Astrocyte (in vitro differentiated cells and primary cell): ENCODE measurements around the gene WTAP. TPM values are rescaled to one million over a fixed set of nuclear protein-coding genes. Genes with fewer than 3 reads are reported as not detected.
A peak's percentile ranks its signal among the peaks of the same experiment; 100 is the strongest.

ENCODE experiments used
- DNase-seq: peaks from one replicate; pipeline ENCODE4 v3.0.0-alpha.2; 2010; ENCODE audit warnings: low read depth
- FAIRE-seq: peaks from 2 replicates; lab custom pipeline; 2011; peaks lifted over from hg19 to GRCh38; lab: Jason Lieb, UNC
- H2AFZ ChIP-seq: 2 replicates; pipeline ENCODE4 v1.6.0; 2012; ENCODE audit warnings: low read depth, low read length, inconsistent platforms
- H3K27ac ChIP-seq: 2 replicates; pipeline ENCODE4 v1.5.1; 2011; ENCODE audit warnings: low read depth, low read length, inconsistent platforms
- H3K27me3 ChIP-seq: 2 replicates; pipeline ENCODE4 v1.6.0; 2011; ENCODE audit warnings: low read length, inconsistent platforms; ENCODE audit not compliant: insufficient read depth
- H3K36me3 ChIP-seq: 2 replicates; pipeline ENCODE4 v1.5.1; 2011; ENCODE audit warnings: low read length, inconsistent platforms; ENCODE audit not compliant: insufficient read depth
- H3K4me1 ChIP-seq: 2 replicates; pipeline ENCODE4 v1.5.1; 2011; ENCODE audit warnings: low read length, inconsistent platforms; ENCODE audit not compliant: insufficient read depth
- H3K4me2 ChIP-seq: 2 replicates; pipeline ENCODE4 v1.6.0; 2012; ENCODE audit warnings: low read length, inconsistent platforms
- H3K4me3 ChIP-seq: 2 replicates; pipeline ENCODE4 v1.5.1; 2011; ENCODE audit warnings: low read depth, mild to moderate bottlenecking, low read length, inconsistent platforms; ENCODE audit not compliant: insufficient read depth
- H3K79me2 ChIP-seq: 2 replicates; pipeline ENCODE4 v1.6.0; 2012; ENCODE audit warnings: mild to moderate bottlenecking, low read length, inconsistent platforms; ENCODE audit not compliant: insufficient read depth
- H3K9ac ChIP-seq: 2 replicates; pipeline ENCODE4 v1.6.0; 2012; ENCODE audit warnings: mild to moderate bottlenecking, low read length, inconsistent platforms
- H3K9me3 ChIP-seq: 2 replicates; pipeline ENCODE4 v1.5.1; 2012; ENCODE audit warnings: low read depth, mild to moderate bottlenecking, low read length, inconsistent platforms; ENCODE audit not compliant: insufficient read depth
- H4K20me1 ChIP-seq: 2 replicates; pipeline ENCODE4 v1.6.0; 2012; ENCODE audit warnings: low read length, inconsistent platforms; ENCODE audit not compliant: insufficient read depth
- H3K27ac Mint-ChIP-seq: one replicate; pipeline ENCODE4 v1.8.0; 2021; ENCODE audit warnings: mild to moderate bottlenecking, mixed read lengths; ENCODE audit not compliant: unreplicated experiment
- H3K27me3 Mint-ChIP-seq: one replicate; pipeline ENCODE4 v1.8.0; 2021; ENCODE audit warnings: low read depth, mixed read lengths; ENCODE audit not compliant: unreplicated experiment
- H3K36me3 Mint-ChIP-seq: one replicate; pipeline ENCODE4 v1.8.0; 2021; ENCODE audit warnings: low read depth, mixed read lengths; ENCODE audit not compliant: unreplicated experiment
- H3K4me1 Mint-ChIP-seq: one replicate; pipeline ENCODE4 v1.8.0; 2021; ENCODE audit warnings: low read depth, mixed read lengths; ENCODE audit not compliant: unreplicated experiment
- H3K4me3 Mint-ChIP-seq: one replicate; pipeline ENCODE4 v1.8.0; 2021; ENCODE audit warnings: mild to moderate bottlenecking, moderate library complexity, mixed read lengths; ENCODE audit not compliant: unreplicated experiment
- H3K9me3 Mint-ChIP-seq: one replicate; pipeline ENCODE4 v1.8.0; 2021; ENCODE audit warnings: mild to moderate bottlenecking, mixed read lengths; ENCODE audit not compliant: unreplicated experiment
- EZH2 ChIP-seq: IDR thresholded peaks from 2 replicates; pipeline ENCODE4 v1.6.1; 2012; ENCODE audit warnings: mild to moderate bottlenecking, low read length, inconsistent platforms; ENCODE audit not compliant: insufficient read depth
- total RNA-seq: library from RNA; stranded (reverse); gene quantifications from 2 replicates; pipeline ENCODE4 v1.2.1, GENCODE V29; 2021
- TF ChIP-seq, protein P1 (sequence below): IDR thresholded peaks from 2 replicates; pipeline ENCODE4 v1.5.1; 2011; ENCODE audit warnings: low read depth, mild to moderate bottlenecking, inconsistent platforms, low read length, moderate library complexity; ENCODE audit not compliant: insufficient read depth

WTAP gene
- total RNA-seq, 1 donor from 2014 or later, result 93.8 TPM

DNA sequence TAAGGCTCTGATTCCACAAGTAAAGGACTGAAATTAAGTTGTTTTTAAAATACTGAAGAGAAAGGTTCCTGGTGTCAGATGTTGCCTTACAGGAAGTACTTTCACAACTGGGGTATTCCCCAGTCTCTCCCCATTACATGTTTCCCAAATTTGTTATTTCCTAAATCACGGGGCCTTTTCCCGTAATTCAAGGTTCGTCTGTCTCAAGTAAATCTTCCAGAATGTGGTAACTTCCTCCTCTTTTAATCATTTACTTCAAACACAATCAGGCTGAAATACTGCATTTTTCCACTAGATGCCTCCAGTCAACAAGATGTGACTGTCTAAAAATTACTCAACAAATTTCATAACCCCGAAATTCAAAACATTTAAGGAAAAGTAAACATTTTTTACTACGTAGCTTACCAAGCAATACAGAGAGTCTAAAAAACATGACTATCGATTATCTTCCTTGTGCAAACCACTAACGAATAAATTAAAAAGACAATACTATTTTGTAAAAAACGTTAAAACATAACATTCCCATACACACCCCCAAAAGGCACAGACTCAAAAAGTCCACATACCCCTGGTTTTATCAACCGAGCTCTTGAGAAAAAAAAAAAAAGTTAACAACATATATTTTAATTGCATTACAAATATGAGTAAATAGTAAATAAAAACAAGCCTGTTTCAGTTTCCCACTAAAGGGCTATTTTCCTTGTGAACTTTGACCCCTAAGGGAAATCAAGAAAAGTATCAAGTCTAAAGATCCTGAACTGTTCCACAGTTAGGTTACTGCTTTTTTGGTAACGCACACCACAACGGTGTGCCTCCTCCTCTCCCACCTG lies 36.0 kb upstream of the WTAP start:
- peak overlapping the region; percentile 22 for H3K27ac ChIP-seq
- peak overlapping the region; percentile 81 for H3K9ac ChIP-seq
- Mint-ChIP-seq H3K9me3 (no peaks in the 10 kb centered on the region), H3K27me3 (no peaks in the 10 kb centered on the region), H3K4me1 (peaks cover 15% of the 10 kb centered on the region), H3K27ac (no peak overlapping the region), H3K36me3 (peaks cover 13% of the 10 kb centered on the region), H3K4me3 (peak overlapping the region; percentile 91)
- peak overlapping the region; percentile 93 for H3K4me2 ChIP-seq
- H3K9me3 ChIP-seq, result no peaks in the 10 kb centered on the region
- FAIRE-seq (peak; percentile 79), DNase-seq (peak; percentile 68)
- peaks cover 28% of the 10 kb centered on the region for H3K79me2 ChIP-seq
- no peaks in the 10 kb centered on the region for H3K27me3 ChIP-seq
- H3K4me1 ChIP-seq, result peaks cover 16% of the 10 kb centered on the region
- H2AFZ ChIP-seq, result peak overlapping the region; percentile 35
- H3K4me3 ChIP-seq, result peak overlapping the region; percentile 72
- peaks cover 3% of the 10 kb centered on the region for H3K36me3 ChIP-seq
- TF ChIP-seq EZH2, result no peak
- TF ChIP-seq, protein P1, sequence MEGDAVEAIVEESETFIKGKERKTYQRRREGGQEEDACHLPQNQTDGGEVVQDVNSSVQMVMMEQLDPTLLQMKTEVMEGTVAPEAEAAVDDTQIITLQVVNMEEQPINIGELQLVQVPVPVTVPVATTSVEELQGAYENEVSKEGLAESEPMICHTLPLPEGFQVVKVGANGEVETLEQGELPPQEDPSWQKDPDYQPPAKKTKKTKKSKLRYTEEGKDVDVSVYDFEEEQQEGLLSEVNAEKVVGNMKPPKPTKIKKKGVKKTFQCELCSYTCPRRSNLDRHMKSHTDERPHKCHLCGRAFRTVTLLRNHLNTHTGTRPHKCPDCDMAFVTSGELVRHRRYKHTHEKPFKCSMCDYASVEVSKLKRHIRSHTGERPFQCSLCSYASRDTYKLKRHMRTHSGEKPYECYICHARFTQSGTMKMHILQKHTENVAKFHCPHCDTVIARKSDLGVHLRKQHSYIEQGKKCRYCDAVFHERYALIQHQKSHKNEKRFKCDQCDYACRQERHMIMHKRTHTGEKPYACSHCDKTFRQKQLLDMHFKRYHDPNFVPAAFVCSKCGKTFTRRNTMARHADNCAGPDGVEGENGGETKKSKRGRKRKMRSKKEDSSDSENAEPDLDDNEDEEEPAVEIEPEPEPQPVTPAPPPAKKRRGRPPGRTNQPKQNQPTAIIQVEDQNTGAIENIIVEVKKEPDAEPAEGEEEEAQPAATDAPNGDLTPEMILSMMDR, result peak; percentile 88
- peaks cover 6% of the 10 kb centered on the region for H4K20me1 ChIP-seq

GRCh38 chr6:159691963-159692287 lies 35.4 kb upstream of the WTAP start:
- H3K9ac ChIP-seq, result peak overlapping the region; percentile 81
- no peak for FAIRE-seq
- peaks cover 28% of the 10 kb centered on the region for H3K79me2 ChIP-seq
- TF ChIP-seq, protein P1, result no peak
- TF ChIP-seq EZH2, result no peak
- no peaks in the 10 kb centered on the region for H3K27me3 ChIP-seq
- Mint-ChIP-seq H3K27me3 (no peaks in the 10 kb centered on the region), H3K27ac (peak overlapping the region; percentile 68), H3K4me1 (peaks cover 15% of the 10 kb centered on the region), H3K9me3 (no peaks in the 10 kb centered on the region), H3K4me3 (peak overlapping the region; percentile 91), H3K36me3 (peaks cover 10% of the 10 kb centered on the region)
- H2AFZ ChIP-seq, result no peak overlapping the region
- H3K4me2 ChIP-seq, result peak overlapping the region; percentile 93
- H4K20me1 ChIP-seq, result peaks cover 6% of the 10 kb centered on the region
- no peak for DNase-seq
- peak overlapping the region; percentile 84 for H3K27ac ChIP-seq
- H3K9me3 ChIP-seq, result no peaks in the 10 kb centered on the region
- peaks cover 16% of the 10 kb centered on the region for H3K4me1 ChIP-seq
- H3K4me3 ChIP-seq, result peak overlapping the region; percentile 72
- H3K36me3 ChIP-seq, result peaks cover 3% of the 10 kb centered on the region
